COLO668 (cell line): ENCODE measurements around the gene MATN1.

Experiments
- DNase-seq: peaks from one replicate; lab custom pipeline; 2025; ENCODE audit not compliant: unreplicated experiment; lab: John Stamatoyannopoulos, UW

MATN1 gene

GRCh38 chr1:30758121-30758688, 34.8 kb upstream of the MATN1 start:
- no peak for DNase-seq

DNA sequence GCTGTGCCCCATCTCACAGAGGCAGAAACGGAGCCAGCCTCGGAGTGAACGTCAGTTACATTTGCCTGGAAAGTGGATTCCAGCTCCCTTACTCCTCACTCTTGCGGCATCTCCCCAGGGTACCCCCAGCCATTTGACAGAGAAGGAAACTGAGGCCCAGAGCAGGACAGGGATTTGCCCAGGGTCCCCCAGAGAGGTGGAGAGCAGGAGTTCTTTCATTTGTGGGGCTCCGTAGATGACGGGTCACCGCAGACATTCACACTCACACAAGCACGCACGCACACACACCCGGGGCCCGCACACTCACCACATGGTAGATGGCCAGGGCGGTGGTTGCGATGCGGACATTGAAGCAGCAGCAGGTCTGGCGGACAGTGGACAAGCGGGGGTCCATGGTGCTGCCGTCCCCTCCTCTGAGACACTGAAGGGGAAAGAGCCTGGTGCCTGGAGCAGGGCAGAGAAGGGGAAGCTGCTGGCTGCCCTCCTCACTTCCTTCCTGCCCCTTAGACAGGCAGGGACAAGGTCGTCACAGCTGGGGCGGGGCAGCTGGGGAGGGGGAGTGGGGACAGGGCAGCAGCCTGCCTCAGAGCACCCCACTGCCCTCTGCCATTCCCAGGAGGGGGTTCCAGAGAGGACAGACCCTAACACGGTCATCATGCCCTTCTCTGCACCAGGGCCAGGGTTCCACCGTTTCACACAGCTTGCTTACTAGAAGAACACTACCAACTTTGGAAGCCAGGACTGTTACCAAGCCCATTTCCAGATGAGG, 34.2 kb upstream of the MATN1 start, which contains the start of gene LAPTM5:
TSS of gene LAPTM5 (minus strand) at position 423 of the 769 bp plus-strand sequence. CDS start at position 394, 29 bp downstream.
- no peak for DNase-seq

GRCh38 chr1:30756545-30757351, 33.4 kb upstream of the MATN1 start:
- DNase-seq = no peak

DNA sequence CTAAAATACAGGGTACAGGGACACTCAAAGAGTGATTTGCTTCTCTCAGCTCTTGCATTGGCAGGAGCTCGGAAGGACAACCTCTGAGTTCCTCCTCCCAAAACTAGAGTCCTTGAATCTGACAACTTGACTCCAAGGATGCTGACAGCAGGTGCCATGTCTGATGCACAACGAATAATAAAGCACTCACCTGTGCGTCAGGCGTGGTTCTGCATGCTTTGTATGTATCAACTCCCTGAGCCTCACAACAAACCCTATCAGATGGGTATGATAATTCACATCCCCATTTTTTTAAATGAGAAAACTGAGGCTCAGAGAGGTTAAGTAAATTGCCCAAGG, 32.8 kb upstream of the MATN1 start:
- DNase-seq = no peak

DNA sequence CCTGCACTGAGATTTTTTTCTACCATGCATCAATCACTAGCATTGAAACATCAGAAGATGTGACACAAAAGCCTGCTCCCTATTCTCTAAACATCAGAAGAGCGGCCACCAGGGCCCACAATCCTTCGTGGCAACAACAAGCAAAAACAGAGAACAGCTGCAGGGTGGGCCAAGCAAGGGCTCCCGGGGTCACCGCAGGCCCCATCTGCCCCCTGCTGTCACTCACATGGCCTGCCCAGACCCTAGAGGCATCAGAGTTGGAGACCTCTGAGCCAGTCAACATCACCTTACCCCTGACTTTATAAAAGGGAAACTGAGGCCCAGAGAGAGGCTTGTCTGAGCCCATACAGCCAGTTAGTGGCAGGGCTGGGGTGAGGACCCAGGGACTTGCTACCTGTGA, 32.4 kb upstream of the MATN1 start:
- no peak for DNase-seq

- DNase-seq = no peak
Observed at GRCh38 chr1:30755334-30755733, 31.9 kb upstream of the MATN1 start.

- no peak for DNase-seq
Observed at GRCh38 chr1:30754684-30755171, 31.3 kb upstream of the MATN1 start.

GRCh38 chr1:30753660-30754123, 30.3 kb upstream of the MATN1 start:
- DNase-seq = no peak

DNA sequence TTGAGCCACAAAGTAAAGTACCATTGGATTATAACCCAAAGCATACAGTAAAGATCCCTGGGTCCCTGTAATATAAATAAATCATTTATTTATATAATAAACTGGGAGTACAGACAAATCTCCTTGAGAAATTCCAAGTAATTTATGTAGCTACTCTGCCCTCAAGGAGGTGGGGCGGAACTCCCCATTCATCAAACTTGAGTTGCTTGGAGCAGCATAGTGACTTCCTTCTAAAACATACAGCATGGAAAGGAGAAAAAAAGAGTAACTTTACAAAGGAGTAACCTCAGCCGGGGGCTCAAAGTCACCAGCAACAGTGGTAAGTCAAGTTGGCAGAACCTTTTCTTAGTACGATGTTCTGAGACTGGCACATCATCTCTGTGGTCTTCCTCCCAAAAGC, 29.7 kb upstream of the MATN1 start:
- DNase-seq = no peak

GRCh38 chr1:30752651-30752908, 29.2 kb upstream of the MATN1 start:
- no peak for DNase-seq

DNA sequence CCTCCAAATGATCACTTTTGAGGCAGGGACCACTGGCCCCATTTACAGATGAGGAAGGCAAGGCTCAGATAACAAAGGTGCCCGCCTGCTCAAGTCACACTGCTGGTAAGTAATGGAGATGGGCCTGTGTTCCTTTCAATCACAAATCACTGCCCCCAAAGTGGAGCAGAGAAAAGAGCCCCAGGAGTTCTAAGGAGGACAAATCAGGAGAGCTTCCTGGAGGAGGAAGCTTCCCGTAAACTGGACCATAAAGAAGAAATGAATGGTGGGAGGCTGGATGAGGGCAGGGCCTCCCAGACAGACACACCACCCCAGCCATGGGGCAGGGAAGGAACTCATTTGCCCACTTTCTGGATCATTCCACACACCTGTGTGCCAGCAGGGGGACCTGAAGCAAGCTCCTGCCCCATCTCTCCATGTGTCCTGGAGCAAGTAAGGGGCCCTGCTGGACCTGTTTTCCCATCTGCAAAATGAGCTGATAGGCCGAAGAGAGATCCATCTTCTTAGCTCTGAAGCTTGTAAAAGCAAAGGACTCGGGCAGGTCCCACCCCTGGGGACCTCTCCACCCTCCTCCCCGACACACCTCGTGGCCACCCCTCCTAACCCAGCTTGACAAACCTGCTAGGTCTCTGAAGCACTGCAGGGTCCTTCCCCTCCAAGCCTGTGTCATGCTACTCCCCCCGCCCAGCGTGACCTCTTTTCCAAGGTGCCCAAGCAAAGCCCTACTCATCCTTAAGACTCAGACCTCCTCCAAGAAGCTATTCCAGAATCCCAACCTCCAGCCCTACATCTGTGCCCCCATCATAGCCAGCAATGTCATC, 28.7 kb upstream of the MATN1 start:
- DNase-seq = no peak

- DNase-seq = no peak
Observed at GRCh38 chr1:30750731-30751291, 27.4 kb upstream of the MATN1 start.

DNA sequence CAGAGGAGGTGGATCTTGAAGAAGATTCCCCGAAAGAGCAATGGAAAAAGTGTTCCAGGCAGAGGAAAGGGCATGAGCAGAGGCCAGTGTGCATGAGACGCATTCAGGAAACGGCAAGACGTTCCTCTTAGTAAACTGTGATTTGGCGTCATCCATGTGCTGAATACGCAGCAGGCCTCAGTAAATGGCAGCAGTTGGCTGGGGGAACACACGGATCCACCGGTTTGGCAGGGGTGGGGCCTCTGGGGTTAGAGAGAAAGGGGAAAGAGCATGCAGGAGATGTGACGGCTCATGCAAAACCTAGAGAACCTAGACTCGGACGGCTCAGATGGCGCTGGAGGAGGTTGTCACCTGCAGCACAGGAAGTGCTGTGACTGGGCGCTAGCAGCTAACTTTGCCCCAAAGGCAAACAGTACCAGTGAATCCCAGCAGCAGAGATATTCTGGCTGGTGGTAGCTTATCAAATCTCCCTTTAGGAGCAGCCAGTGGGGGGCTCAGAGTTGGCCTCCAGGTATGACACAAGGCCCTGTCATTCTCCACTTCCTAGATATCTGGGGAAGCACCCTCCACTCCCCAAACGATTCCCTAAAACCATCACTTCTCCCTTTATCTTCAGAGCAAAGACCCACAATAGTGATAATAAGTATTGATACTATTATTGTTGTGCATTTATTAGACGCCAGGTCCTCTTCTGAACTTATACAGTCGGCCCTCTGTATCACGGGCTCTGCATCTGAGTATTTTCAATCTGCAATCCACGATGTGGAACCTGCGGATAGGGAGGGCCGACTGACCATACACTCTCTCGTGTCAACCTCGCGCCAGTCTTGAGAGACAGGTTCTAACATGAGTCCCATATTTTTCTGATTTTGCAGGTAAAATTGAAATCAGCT, 26.6 kb upstream of the MATN1 start:
- DNase-seq = no peak

DNA sequence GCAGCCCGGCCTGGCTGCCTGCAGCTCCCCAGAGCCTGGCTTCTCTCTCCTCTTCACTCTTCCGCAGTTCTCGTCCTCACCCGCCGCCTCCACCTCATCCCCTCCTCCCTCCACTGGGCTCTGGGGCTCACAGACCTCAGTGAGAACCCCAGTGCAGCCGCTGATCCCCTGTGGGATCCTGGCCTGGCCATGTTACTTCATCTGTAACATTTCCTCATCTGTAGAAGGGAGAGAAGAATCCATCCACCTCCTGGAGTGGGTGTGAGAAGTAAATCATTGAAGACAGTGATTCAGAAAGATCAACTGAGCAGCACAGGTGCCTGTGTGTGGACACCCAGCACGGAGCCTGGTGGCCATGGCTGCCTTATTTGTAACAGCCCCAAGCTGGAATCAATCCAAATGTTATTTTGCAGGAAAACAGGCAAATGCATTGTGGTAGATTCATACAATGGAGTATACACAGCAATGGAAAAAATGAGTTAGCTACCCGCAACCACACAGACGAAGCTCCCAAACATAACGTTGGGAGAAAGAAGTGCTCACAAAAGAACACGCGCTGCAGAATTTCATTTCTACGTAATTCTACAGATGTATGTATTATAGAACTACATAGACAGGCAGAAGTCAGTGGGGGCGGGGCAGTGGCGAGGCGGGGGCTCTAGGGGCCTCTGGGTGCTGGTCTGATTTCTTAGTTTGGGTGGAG, 25.5 kb upstream of the MATN1 start:
- no peak for DNase-seq

GRCh38 chr1:30748098-30748698, 24.8 kb upstream of the MATN1 start:
- DNase-seq = no peak

- no peak for DNase-seq
Observed at GRCh38 chr1:30747033-30748008, 23.9 kb upstream of the MATN1 start.

DNA sequence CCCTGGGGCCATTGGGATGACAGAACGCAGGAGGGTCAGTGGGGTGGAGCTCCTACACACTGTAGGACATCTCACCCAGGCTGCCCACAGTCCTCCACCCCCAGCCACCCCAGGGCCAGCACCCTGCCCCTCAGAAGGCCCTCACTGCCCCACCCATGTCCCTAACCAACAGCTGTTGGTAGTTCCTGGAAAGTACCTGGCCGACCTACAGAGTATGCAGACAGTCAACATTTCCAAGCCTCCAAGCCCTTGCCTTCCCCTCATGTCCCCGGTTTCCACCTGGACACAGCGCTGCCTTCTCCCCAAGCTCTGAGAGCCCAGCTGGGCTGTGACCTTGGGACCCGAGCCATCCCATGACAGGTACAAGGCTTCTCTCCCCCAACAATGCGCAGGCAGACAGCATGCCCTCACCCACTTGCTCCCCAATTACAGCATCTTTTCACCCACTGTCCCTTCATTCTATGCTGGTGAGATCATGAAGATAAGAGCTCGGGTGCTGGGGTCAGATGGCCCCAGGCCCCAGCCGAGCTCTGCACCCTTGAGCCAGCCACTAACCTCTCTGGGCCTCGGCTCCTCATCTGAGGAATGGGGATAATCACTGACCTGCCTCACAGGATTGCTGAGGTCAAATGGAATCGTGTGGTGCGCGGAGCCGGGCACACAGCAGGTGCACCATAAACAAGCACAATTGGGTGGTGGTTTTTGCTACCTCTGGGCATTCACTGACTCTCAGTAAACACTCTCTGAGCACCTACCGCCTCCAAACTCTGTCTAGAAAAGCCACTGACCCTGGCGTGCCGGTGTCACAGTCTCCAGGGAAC, 23.0 kb upstream of the MATN1 start:
- DNase-seq = no peak
